GM12878 (cell line): ENCODE data around the gene PI4K2A.

Source experiments
- EGR1 ChIP-seq, 2 experiments: IDR thresholded peaks; 1 replicate in 1 of 2; 2 replicates in 1 of 2; pipeline ENCODE4 v1.6.1; 2011 to 2012; ENCODE audit warnings: low read depth in 2 of 2, low read length in 2 of 2, borderline replicate concordance in 1 of 2, mild to moderate bottlenecking in 1 of 2, moderate library complexity in 1 of 2
- SP1 ChIP-seq: IDR thresholded peaks from one replicate; pipeline ENCODE4 v1.6.1; 2011; ENCODE audit warnings: low read depth, low read length

- no peak for TF ChIP-seq EGR1 (IDR thresholded peaks at IDR 0.05; ENCODE audit: borderline replicate concordance in 1 of 2, low read depth in 2 of 2, low read length in 2 of 2)
- no peak for TF ChIP-seq SP1
These were observed 43.3 kb downstream of the PI4K2A start for GRCh38 chr10:97683556-97684367.
